ENCODE data around the gene ZNF726. TPM values are rescaled to one million over a fixed set of nuclear protein-coding genes. Genes with fewer than 3 reads are reported as not detected.

ZNF726 gene
- total RNA-seq, 1 experiment from 2014 or later = 0.11 TPM

DNA sequence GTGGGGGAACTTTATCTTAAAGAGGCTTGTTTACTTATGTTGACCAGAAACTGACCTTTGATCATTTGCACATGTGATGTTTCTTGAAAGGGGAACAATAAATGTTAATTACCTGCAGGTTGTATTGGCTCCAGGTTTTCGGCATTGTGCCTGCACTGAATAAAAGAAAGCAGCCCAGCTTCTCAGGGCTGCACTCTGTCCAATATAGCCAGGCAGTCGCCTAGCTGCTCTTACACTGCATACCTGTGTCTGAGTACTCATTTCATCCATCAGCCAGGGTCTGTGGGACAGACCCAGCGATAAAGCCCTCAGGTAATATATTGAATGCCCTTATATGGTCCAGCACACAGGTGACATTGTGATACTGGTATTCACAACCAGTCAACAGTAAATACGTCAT, 8.9 kb upstream of the ZNF726 start:
- Histone ChIP-seq H3T11ph (ENCODE audit: low read length) (no peak overlapping the region), H4K20me1 (ENCODE audit: control insufficient read depth, insufficient read depth, insufficient read length) (no peaks in the 10 kb centered on the region), H2BK12ac (ENCODE audit: insufficient read length, low read depth, low read length) (no peak overlapping the region), H4K91ac (ENCODE audit: insufficient read length, low read depth, low read length) (no peak overlapping the region), H3K27me3 (ENCODE audit: insufficient read depth, low read length) (no peaks in the 10 kb centered on the region), H2AFZ (ENCODE audit: low read length) (no peak overlapping the region), H2BK5ac (ENCODE audit: insufficient read length, low read length) (no peak overlapping the region), H2BK15ac (ENCODE audit: low read depth, low read length) (no peak overlapping the region), H3K4ac (ENCODE audit: low read depth, low read length) (no peak overlapping the region), H3K79me1 (ENCODE audit: insufficient read depth, low read depth, low read length, poor library complexity, severe bottlenecking) (no peaks in the 10 kb centered on the region), H2BK120ac (ENCODE audit: low read depth, low read length, poor library complexity, severe bottlenecking) (no peak overlapping the region), H3K9ac (ENCODE audit: extremely low read depth, insufficient read length, low read length) (no peak overlapping the region), H4K8ac (replicated peaks; ENCODE audit: insufficient read length, low read depth, low read length) (no peak overlapping the region), H2AK5ac (ENCODE audit: insufficient read length, low read length) (no peak overlapping the region), H3K4me1 (ENCODE audit: insufficient read depth, low read length) (no peaks in the 10 kb centered on the region), H3K23me2 (ENCODE audit: insufficient read length, low read depth, low read length, poor library complexity, severe bottlenecking) (no peaks in the 10 kb centered on the region), H3K79me2 (ENCODE audit: insufficient read depth, low read length) (no peaks in the 10 kb centered on the region), H2BK20ac (ENCODE audit: low read depth, low read length, poor library complexity, severe bottlenecking) (no peak overlapping the region), H3K9me3 (ENCODE audit: control insufficient read depth, low read depth, low read length) (peaks cover 90% of the 10 kb centered on the region), H3K4me2 (ENCODE audit: insufficient read depth, insufficient read length, low read length) (no peak overlapping the region), H3K14ac (ENCODE audit: insufficient read depth, low read length) (no peak overlapping the region), H3K56ac (ENCODE audit: insufficient read length, low read depth, low read length) (no peak overlapping the region), H3K18ac (ENCODE audit: insufficient read length, low read depth, low read length) (no peak overlapping the region), H4K5ac (ENCODE audit: insufficient read length, low read depth, low read length) (no peak overlapping the region), H3K23ac (ENCODE audit: insufficient read length, low read depth, low read length) (no peak overlapping the region), H3K27ac (ENCODE audit: insufficient read length, low read depth, low read length) (no peak overlapping the region)
- Mint-ChIP-seq H3K36me3 (ENCODE audit: insufficient read depth in 1 of 3, low read depth in 3 of 3) (peaks cover 0 to 35% (median 7%) of the 10 kb centered on the region in 3 experiments; a peak in 5 of 7 replicates), H3K27ac (no peak overlapping the region), H3K4me3 (no peak overlapping the region), H3K4me1 (no peaks in the 10 kb centered on the region), H3K27me3 (ENCODE audit: low read depth) (peaks cover 3% of the 10 kb centered on the region; the same call in 1 of the 2 replicates), H3K9me3 (peaks cover 94 to 97% of the 10 kb centered on the region in 2 experiments)
- no CpG with 5 or more reads among the region's 4 CpGs for WGBS (ENCODE audit: extremely low coverage, insufficient read length, low lambda C conversion rate)
- DNase-seq = no peak
- TF ChIP-seq, protein P1, sequence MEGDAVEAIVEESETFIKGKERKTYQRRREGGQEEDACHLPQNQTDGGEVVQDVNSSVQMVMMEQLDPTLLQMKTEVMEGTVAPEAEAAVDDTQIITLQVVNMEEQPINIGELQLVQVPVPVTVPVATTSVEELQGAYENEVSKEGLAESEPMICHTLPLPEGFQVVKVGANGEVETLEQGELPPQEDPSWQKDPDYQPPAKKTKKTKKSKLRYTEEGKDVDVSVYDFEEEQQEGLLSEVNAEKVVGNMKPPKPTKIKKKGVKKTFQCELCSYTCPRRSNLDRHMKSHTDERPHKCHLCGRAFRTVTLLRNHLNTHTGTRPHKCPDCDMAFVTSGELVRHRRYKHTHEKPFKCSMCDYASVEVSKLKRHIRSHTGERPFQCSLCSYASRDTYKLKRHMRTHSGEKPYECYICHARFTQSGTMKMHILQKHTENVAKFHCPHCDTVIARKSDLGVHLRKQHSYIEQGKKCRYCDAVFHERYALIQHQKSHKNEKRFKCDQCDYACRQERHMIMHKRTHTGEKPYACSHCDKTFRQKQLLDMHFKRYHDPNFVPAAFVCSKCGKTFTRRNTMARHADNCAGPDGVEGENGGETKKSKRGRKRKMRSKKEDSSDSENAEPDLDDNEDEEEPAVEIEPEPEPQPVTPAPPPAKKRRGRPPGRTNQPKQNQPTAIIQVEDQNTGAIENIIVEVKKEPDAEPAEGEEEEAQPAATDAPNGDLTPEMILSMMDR (conservative IDR thresholded peaks at IDR 0.05) = no peak
